Activated CD8-positive, alpha-beta memory T cell treated with anti-CD3 and anti-CD28 coated beads, Interleukin-2, amount 50 U/mL, for 1 hour (primary cell): ENCODE results near the gene MYO19.
"Not testable (repeated sequence)": the region's sequence is repeated elsewhere in the genome, so short reads cannot be mapped to it uniquely, and the experiment has no call there.

Experiments
- DNase-seq: peaks from one replicate; pipeline ENCODE4 v3.0.0-alpha.2; 2020; ENCODE audit errors: extremely low read depth

MYO19 gene

GRCh38 chr17:36461330-36462110 is 73.1 kb downstream of the MYO19 start:
- DNase-seq: no peak

GRCh38 chr17:36460265-36460937 is 74.3 kb downstream of the MYO19 start:
- no peak for DNase-seq

DNA sequence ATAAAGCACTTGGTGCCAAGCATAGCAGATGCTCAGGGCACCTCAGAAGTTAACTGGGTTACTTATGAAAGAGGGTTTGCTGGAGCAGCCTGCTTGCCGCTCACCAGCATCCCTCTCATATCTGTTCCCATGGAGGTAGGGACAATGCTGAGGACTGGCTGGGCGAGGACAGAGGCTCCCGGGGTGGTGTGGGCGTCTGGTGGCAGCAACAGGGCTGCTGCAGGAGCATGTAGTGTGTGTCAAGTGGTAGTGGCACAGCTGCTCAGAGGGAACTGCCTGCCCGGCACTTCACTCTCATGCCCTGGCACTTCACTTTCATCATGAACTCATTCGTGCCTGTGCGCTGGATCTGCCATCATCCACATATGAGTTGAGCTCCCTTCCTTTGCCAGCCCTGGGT is 75.1 kb downstream of the MYO19 start:
- DNase-seq: no peak

DNA sequence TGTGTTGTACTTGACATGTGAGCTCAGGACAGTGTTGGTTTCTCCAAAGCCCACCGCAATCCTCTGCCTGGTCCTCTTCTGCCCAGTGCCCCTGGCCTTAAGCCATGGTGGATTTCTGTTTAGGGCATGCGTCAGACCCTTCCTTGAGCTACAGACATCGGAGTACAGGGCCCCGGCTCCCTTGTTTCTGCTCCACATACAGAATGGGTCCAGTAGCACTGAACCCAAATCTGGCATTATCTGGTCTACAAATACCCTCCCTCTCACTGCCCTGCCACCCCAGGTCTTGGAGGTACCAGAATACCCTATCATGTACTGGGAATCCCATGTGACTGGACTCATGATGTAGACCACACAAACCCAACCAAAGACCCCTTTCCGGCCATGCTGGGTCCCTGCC is 75.6 kb downstream of the MYO19 start:
- DNase-seq: no peak

DNA sequence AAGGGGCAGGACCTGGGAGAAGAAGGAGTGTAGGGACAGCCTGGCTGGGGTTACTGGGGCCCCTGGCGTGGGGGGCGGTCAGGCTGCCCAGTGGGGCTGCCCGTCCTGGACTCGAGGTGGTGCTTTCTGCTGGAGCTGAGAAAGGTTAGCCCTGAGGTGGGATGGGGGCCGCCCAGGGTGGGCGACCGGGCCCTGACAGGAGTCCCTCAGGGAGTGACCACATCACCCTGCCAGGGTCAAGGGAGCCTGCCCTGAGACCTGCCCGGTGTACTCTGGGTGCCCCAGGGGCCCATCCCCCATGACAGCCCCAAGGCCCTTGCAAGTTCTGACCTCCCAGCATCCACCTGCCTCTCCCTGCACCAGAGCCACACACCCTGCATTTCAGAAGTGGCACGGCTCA is 77.0 kb downstream of the MYO19 start:
- DNase-seq: not testable (repeated sequence)

DNA sequence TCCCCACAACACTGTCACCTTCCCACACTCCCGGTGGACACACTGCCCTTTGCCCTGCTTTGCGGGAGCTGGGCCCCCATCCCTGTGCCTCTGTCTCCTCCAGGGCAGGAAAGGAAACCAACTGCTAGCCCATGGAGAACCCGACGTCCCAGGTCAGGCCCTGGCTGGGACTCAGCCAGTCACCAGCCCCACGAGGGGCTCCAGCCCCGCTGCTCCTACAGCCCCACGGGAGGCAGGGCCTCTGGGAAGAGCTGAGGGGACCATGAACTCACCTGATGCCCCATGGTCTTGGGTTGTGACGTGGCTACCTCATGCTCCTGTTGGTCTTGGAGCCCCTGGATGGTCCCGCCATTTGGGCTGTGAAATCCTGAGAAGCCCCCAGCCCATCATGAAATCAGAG is 81.8 kb downstream of the MYO19 start:
- DNase-seq: not testable (repeated sequence)

DNA sequence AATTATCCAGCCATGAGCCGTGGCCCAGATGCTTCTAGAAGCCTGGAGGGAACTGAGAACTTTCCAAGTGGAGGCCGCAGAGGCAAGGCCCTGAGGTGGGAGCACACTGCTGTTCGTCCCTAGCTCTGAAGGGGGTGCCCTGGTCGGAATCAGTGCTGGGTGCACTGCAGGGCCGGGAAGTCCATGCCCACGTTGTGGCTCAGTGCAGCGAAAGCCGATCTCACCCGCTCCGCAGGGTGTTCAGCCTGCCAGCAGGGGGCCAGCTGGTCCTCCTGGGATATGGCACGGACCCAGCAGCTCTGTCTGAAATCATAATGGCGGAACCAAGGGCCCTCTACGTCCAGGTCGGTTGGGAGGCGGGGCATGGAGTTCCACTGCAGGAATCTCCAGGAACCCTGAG is 84.7 kb downstream of the MYO19 start:
- not testable (repeated sequence) for DNase-seq
